Breast epithelium (tissue), 4 donors: ENCODE results near the gene CCDC85B. TPM values are rescaled to one million over a fixed set of nuclear protein-coding genes. Genes with fewer than 3 reads are reported as not detected.
A peak's percentile ranks its signal among the peaks of the same experiment; 100 is the strongest.

Experiments used
- DNase-seq, 2 donors: peaks; one replicate each; pipeline ENCODE4 v3.0.0-alpha.2; 2019; ENCODE audit warnings: low spot score in 2 of 2
- H3K27ac ChIP-seq, 2 donors: fragments of 200-600 bp; sonication (generic) in 1 of 2; one replicate each; pipeline ENCODE4 v1.5.1; 2016 to 2019; ENCODE audit warnings: mild to moderate bottlenecking in 1 of 2
- H3K27me3 ChIP-seq, 2 donors: fragments of 200-600 bp; sonication (generic) in 1 of 2; one replicate each; pipeline versions ENCODE4 v1.5.1 to v1.6.0; 2017 to 2019; ENCODE audit warnings: control low read depth in 1 of 2, mild to moderate bottlenecking in 1 of 2
- H3K36me3 ChIP-seq: fragments of 200-600 bp; one replicate; pipeline ENCODE4 v1.5.1; 2019
- H3K4me1 ChIP-seq, 2 donors: fragments of 200-600 bp; sonication (generic); one replicate each; pipeline ENCODE4 v1.5.1; 2016 to 2019; ENCODE audit warnings: control low read depth in 1 of 2
- H3K4me3 ChIP-seq, 3 donors: fragments of 200-600 bp; sonication (generic); 1 replicate in 2 of 3; 2 replicates in 1 of 3; pipeline ENCODE4 v1.5.1; 2016 to 2019; ENCODE audit warnings: mild to moderate bottlenecking in 3 of 3, moderate library complexity in 2 of 3
- H3K9me3 ChIP-seq, 2 donors: fragments of 200-600 bp; sonication (generic) in 1 of 2; one replicate each; pipeline ENCODE4 v1.5.1; 2016 to 2019; ENCODE audit warnings: control low read depth in 1 of 2
- CTCF ChIP-seq, 3 donors: fragments of 450-650 bp; IDR thresholded peaks; one replicate each; pipeline ENCODE4 v1.5.1; 2016 to 2017; ENCODE audit warnings: antibody characterized with exemption in 3 of 3, mild to moderate bottlenecking in 3 of 3, moderate library complexity in 3 of 3
- POLR2A ChIP-seq: fragments of 450-650 bp; IDR thresholded peaks from one replicate; pipeline ENCODE4 v1.6.1; 2016; ENCODE audit warnings: antibody characterized with exemption, mild to moderate bottlenecking, moderate library complexity
- POLR2AphosphoS5 ChIP-seq, 3 donors: sonication (generic); formaldehyde crosslinking; IDR thresholded peaks; one replicate each; pipeline ENCODE4 v1.6.1; 2017; ENCODE audit warnings: antibody characterized with exemption in 3 of 3
- intact Hi-C: fragments of 100-400 bp; cut with DNase I; formaldehyde crosslinking; loops from one replicate; pipeline ENCODE4 v1.15.1; 2023; ENCODE audit warnings: low total_unique reads
- total RNA-seq, 3 donors: library from RNA; depleted of rRNA; stranded (reverse); fragments of >200 nt; gene quantifications; one replicate each; pipeline ENCODE4 v1.1.0, GENCODE V29; 2016

The CCDC85B gene
- total RNA-seq, 3 donors from 2014 or later, result 30.3 to 91.1 (median 41.9) TPM

- no peak for DNase-seq
- H3K9me3 ChIP-seq, result no peaks in the 10 kb centered on the region
- TF ChIP-seq POLR2A, result no peak
- no peak for TF ChIP-seq CTCF (IDR thresholded peaks at IDR 0.05)
- TF ChIP-seq POLR2AphosphoS5 (IDR thresholded peaks at IDR 0.05), result no peak
- peaks cover 10 to 12% of the 10 kb centered on the region in 2 donors for H3K4me1 ChIP-seq
- no peak overlapping the region for H3K27ac ChIP-seq
- no peaks in the 10 kb centered on the region for H3K27me3 ChIP-seq
- no peak overlapping the region for H3K4me3 ChIP-seq
- no peaks in the 10 kb centered on the region for H3K36me3 ChIP-seq
- intact Hi-C loops, result loop anchor here (10.0 kb wide), 1 partner anchor 79 kb away; the partner anchor contains the start of gene SART1
These were observed 4.5 kb upstream of the CCDC85B start for GRCh38 chr11:65885808-65886536.

- Histone ChIP-seq H3K9me3 (no peaks in the 10 kb centered on the region), H3K36me3 (no peaks in the 10 kb centered on the region), H3K27ac (peak overlapping the region; percentile 94 to 99), H3K4me3 (peak overlapping the region; percentile 66 to 92 (median 81)), H3K4me1 (peaks cover 16 to 20% of the 10 kb centered on the region in 2 donors), H3K27me3 (no peaks in the 10 kb centered on the region)
- intact Hi-C loops, result loop anchor here (10.0 kb wide), 1 partner anchor 78 kb away; the partner anchor contains the start of gene SART1
- no peak for DNase-seq
- TF ChIP-seq POLR2A (no peak), CTCF (IDR thresholded peaks at IDR 0.05) (no peak), POLR2AphosphoS5 (IDR thresholded peaks at IDR 0.05) (no peak)
These were observed 3.4 kb upstream of the CCDC85B start for GRCh38 chr11:65886826-65887722.

- H3K36me3 ChIP-seq, result no peaks in the 10 kb centered on the region
- no peaks in the 10 kb centered on the region for H3K27me3 ChIP-seq
- no peaks in the 10 kb centered on the region for H3K9me3 ChIP-seq
- TF ChIP-seq CTCF (IDR thresholded peaks at IDR 0.05) (no peak), POLR2AphosphoS5 (IDR thresholded peaks at IDR 0.05) (no peak), POLR2A (no peak)
- DNase-seq, result no peak
- intact Hi-C loops, result loop anchor here (10.0 kb wide), 1 partner anchor 77 kb away; the partner anchor contains the start of gene SART1
- peaks cover 16 to 23% of the 10 kb centered on the region in 2 donors for H3K4me1 ChIP-seq
- H3K4me3 ChIP-seq, result peak overlapping the region; percentile 66 to 92 (median 81)
- H3K27ac ChIP-seq, result peak overlapping the region; percentile 94 to 99
These were observed 2.7 kb upstream of the CCDC85B start for GRCh38 chr11:65887723-65888162.

GRCh38 chr11:65888163-65888814 is 2.2 kb upstream of the CCDC85B start, which contains the start of gene FIBP:
Gene FIBP, minus strand, starts transcription at chr11:65888471. Its CDS starts 53 bp downstream, at chr11:65888418.
- Histone ChIP-seq H3K27ac (peak within 1 kb of the TSS; percentile 94 to 99), H3K4me3 (peak within 1 kb of the TSS; percentile 66 to 92 (median 81)), H3K9me3 (no peaks in the 10 kb centered on the region), H3K4me1 (peaks cover 21 to 23% of the 10 kb centered on the region in 2 donors), H3K36me3 (no peaks in the 10 kb centered on the region), H3K27me3 (no peaks in the 10 kb centered on the region)
- peak; percentile 84 to 92 (median 92) for TF ChIP-seq POLR2AphosphoS5 (IDR thresholded peaks at IDR 0.05)
- peak; percentile 93 to 98 (median 95) for TF ChIP-seq CTCF (IDR thresholded peaks at IDR 0.05)
- TF ChIP-seq POLR2A, result peak; percentile 53
- intact Hi-C loops, result loop anchor here (10.0 kb wide), 1 partner anchor 77 kb away; the partner anchor contains the start of gene SART1
- peak; percentile 97 to 99 for DNase-seq
